ENCODE measurements around the gene FZR1. TPM values are rescaled to one million over a fixed set of nuclear protein-coding genes. Genes with fewer than 3 reads are reported as not detected.
"Not testable (repeated sequence)": the region's sequence is repeated elsewhere in the genome, so short reads cannot be mapped to it uniquely, and the experiment has no call there.

The FZR1 gene
- total and polyA plus RNA-seq, 2 of the 4 experiments (the other 2 are of a cell fraction), result 21.5 to 47.8 TPM

GRCh38 chr19:3508121-3508661 is 2.1 kb downstream of the FZR1 start:
- H3K27ac ChIP-seq (ENCODE audit: insufficient read depth, low read length); H3K56ac ChIP-seq (ENCODE audit: extremely low read depth, insufficient read depth, low read length); H3K4me3 ChIP-seq (ENCODE audit: insufficient read depth, low read depth, low read length); H2BK120ac ChIP-seq (ENCODE audit: low read depth, low read length); H4K8ac ChIP-seq (ENCODE audit: low read depth in 2 of 2, low read length in 2 of 2); DNase-seq; H3K23ac ChIP-seq (ENCODE audit: low read depth, low read length); H2BK5ac ChIP-seq (ENCODE audit: low read depth, low read length, poor library complexity, severe bottlenecking); H3K14ac ChIP-seq (replicated peaks; ENCODE audit: low read depth, low read length); H4K91ac ChIP-seq (ENCODE audit: insufficient read depth, low read depth, low read length); H2AK5ac ChIP-seq (ENCODE audit: low read depth, low read length); H2AFZ ChIP-seq (replicated peaks; ENCODE audit: low read length, poor library complexity); H2BK20ac ChIP-seq (ENCODE audit: low read depth, low read length); H3K9ac ChIP-seq (ENCODE audit: low read depth, low read length); H4K5ac ChIP-seq (ENCODE audit: low read depth, low read length); CTCF ChIA-PET; H2AK9ac ChIP-seq (replicated peaks; ENCODE audit: low read depth, low read length, poor library complexity); H2BK15ac ChIP-seq (ENCODE audit: low read depth, low read length); ATAC-seq (ENCODE audit: low read depth); H3K18ac ChIP-seq (ENCODE audit: low read depth, low read length); H3K27me3 ChIP-seq (ENCODE audit: control insufficient read depth, insufficient read depth, low read length); dilution Hi-C loops (cut with HindIII; ENCODE audit: low sequenced_read_pairs, unreplicated experiment); in situ Hi-C loops (cut with MboI; ENCODE audit: low sequenced_read_pairs); H3K4me2 ChIP-seq (ENCODE audit: low read depth, low read length); H3K9me3 ChIP-seq (ENCODE audit: control insufficient read depth, insufficient read depth, low read length); BruUV-seq (replicated peaks); POLR2A ChIA-PET (ENCODE audit: unreplicated experiment): not testable (repeated sequence)
- Histone ChIP-seq H3K4me1 (ENCODE audit: control insufficient read depth, insufficient read depth, low read length) (peaks cover 16% of the 10 kb centered on the region), H4K20me1 (ENCODE audit: insufficient read depth, low read length) (peaks cover 60% of the 10 kb centered on the region), H3K9me1 (ENCODE audit: insufficient read depth, low read length) (peaks cover 17% of the 10 kb centered on the region), H3K4ac (ENCODE audit: low read depth, low read length) (0 out of 2 replicates have a peak overlapping the region, but pooled peaks have one; percentile 16), H3K36me3 (ENCODE audit: control insufficient read depth, insufficient read depth, low read length) (peaks cover 13% of the 10 kb centered on the region), H3K79me1 (ENCODE audit: low read depth in 1 of 2, low read length in 2 of 2) (peaks cover 0 to 73% of the 10 kb centered on the region in 2 experiments; a peak in 2 of 4 replicates)
- intact Hi-C loops (cut with micrococcal nuclease), result loop anchor here (5.0 kb wide), 1 partner anchor 119 kb away; the partner anchor contains the start of gene CACTIN
- no CpG with 5 or more reads among the region's 18 CpGs for WGBS, 2 experiments (ENCODE audit: extremely low coverage in 2 of 2, insufficient read length in 1 of 2)

Data from IMR-90 (cell line).